H1 (cell line): ENCODE data around the gene MYO1D. TPM values are rescaled to one million over a fixed set of nuclear protein-coding genes. Genes with fewer than 3 reads are reported as not detected.
A peak's percentile ranks its signal among the peaks of the same experiment; 100 is the strongest.

Experiments used
- CTCF ChIA-PET: fragments of 300-600 bp; sonication (Branson Sonifier 250); formaldehyde crosslinking; loops from one replicate; lab custom pipeline; 2021; ENCODE audit not compliant: partially characterized antibody; lab: Charles Lee
- POLR2A ChIA-PET: fragments of 300-600 bp; sonication (Branson Sonifier 250); formaldehyde crosslinking; loops from one replicate; lab custom pipeline; 2021; ENCODE audit warnings: inconsistent platforms; ENCODE audit not compliant: partially characterized antibody; lab: Charles Lee
- DNase-seq, 2 experiments: peaks; one replicate each; pipeline versions ENCODE4 v3.0.0 to v3.0.0-alpha.2; 2010 to 2022; ENCODE audit warnings: low spot score in 2 of 2, low read depth in 1 of 2, mixed read lengths in 1 of 2
- FAIRE-seq: peaks from 2 replicates; lab custom pipeline; 2011; peaks lifted over from hg19 to GRCh38; lab: Jason Lieb, UNC
- H2AFZ ChIP-seq: 2 replicates; pipeline ENCODE4 v1.8.1; 2012; ENCODE audit warnings: low read length, inconsistent platforms
- H2AK5ac ChIP-seq: 2 replicates; pipeline ENCODE4 v1.6.1; 2013; ENCODE audit warnings: low read depth, low read length
- H2BK120ac ChIP-seq: replicated peaks from 2 replicates; pipeline ENCODE3; 2013; ENCODE audit warnings: low read depth, low read length, inconsistent platforms
- H2BK12ac ChIP-seq: 2 replicates; pipeline ENCODE4 v1.6.1; 2013; ENCODE audit warnings: low read depth, low read length
- H2BK15ac ChIP-seq: 2 replicates; pipeline ENCODE4 v1.6.1; 2013; ENCODE audit warnings: low read length
- H2BK20ac ChIP-seq: 2 replicates; pipeline ENCODE4 v1.6.1; 2013; ENCODE audit warnings: low read length
- H2BK5ac ChIP-seq: 2 replicates; pipeline ENCODE4 v1.6.1; 2013; ENCODE audit warnings: low read depth, low read length
- H3K14ac ChIP-seq: 2 replicates; pipeline ENCODE4 v1.6.1; 2013; ENCODE audit warnings: inconsistent platforms; ENCODE audit not compliant: insufficient read length
- H3K18ac ChIP-seq: 2 replicates; pipeline ENCODE4 v1.6.1; 2013; ENCODE audit warnings: low read length; ENCODE audit errors: extremely low read depth
- H3K23ac ChIP-seq: 2 replicates; pipeline ENCODE4 v1.6.1; 2013; ENCODE audit warnings: inconsistent platforms; ENCODE audit not compliant: insufficient read length
- H3K23me2 ChIP-seq: 2 replicates; pipeline ENCODE4 v1.6.1; 2013; ENCODE audit warnings: low read depth, low read length
- H3K27ac ChIP-seq: 2 replicates; pipeline ENCODE4 v1.6.1; 2011; ENCODE audit warnings: low read depth, low read length, inconsistent platforms
- H3K27me3 ChIP-seq, 4 experiments: replicated peaks in 1 of 4; 1 replicate in 1 of 4; 2 replicates in 3 of 4; pipeline versions ENCODE4 v1.6.1 to v1.8.1; 2011 to 2013; ENCODE audit warnings: low read length in 3 of 4, mild to moderate bottlenecking in 3 of 4, inconsistent platforms in 2 of 4, mixed read lengths in 2 of 4, moderate library complexity in 1 of 4; ENCODE audit not compliant: control insufficient read depth in 3 of 4, insufficient read depth in 3 of 4; ENCODE audit errors: extremely low read depth in 1 of 4
- H3K36me3 ChIP-seq, 4 experiments: 2 replicates each; pipeline versions ENCODE4 v1.6.1 to v1.8.1; 2011 to 2013; ENCODE audit warnings: mild to moderate bottlenecking in 4 of 4, low read length in 3 of 4, moderate library complexity in 2 of 4, control low read depth in 1 of 4, inconsistent platforms in 1 of 4; ENCODE audit not compliant: insufficient read depth in 4 of 4, control insufficient read depth in 2 of 4
- H3K4ac ChIP-seq: replicated peaks from 2 replicates; pipeline ENCODE3; 2013; ENCODE audit warnings: low read length, low read depth, mixed read lengths, inconsistent platforms; ENCODE audit not compliant: insufficient read length
- H3K4me1 ChIP-seq, 4 experiments: replicated peaks in 1 of 4; 1 replicate in 1 of 4; 2 replicates in 3 of 4; pipeline versions ENCODE4 v1.6.1 to v1.8.1; 2011 to 2013; ENCODE audit warnings: low read length in 3 of 4, inconsistent platforms in 2 of 4, mixed read lengths in 1 of 4; ENCODE audit not compliant: insufficient read depth in 4 of 4, control insufficient read depth in 3 of 4
- H3K4me2 ChIP-seq, 2 experiments: 2 replicates each; pipeline versions ENCODE4 v1.6.1 to v1.8.1; 2011 to 2013; ENCODE audit warnings: low read depth in 2 of 2, low read length in 2 of 2, control low read depth in 1 of 2, inconsistent platforms in 1 of 2, mild to moderate bottlenecking in 1 of 2; ENCODE audit not compliant: insufficient read depth in 1 of 2
- H3K4me3 ChIP-seq, 4 experiments: fragments of 200-600, 300-600 bp in 1 of 4; sonication (generic), shearing (Covaris generic), sonication (Bioruptor Twin) in 1 of 4; 2 replicates each; pipeline versions ENCODE4 v1.5.1 to v1.8.1; 2011 to 2016; ENCODE audit warnings: low read length in 4 of 4, low read depth in 3 of 4, control low read depth in 2 of 4, inconsistent platforms in 2 of 4, mild to moderate bottlenecking in 2 of 4, mixed read lengths in 1 of 4, moderate library complexity in 1 of 4; ENCODE audit not compliant: insufficient read depth in 2 of 4; ENCODE audit errors: extremely low read depth in 1 of 4
- H3K56ac ChIP-seq: replicated peaks from 2 replicates; pipeline ENCODE3; 2013; ENCODE audit warnings: low read depth, mild to moderate bottlenecking, mixed read lengths, low read length, inconsistent platforms; ENCODE audit not compliant: insufficient read length
- H3K79me1 ChIP-seq: 2 replicates; pipeline ENCODE4 v1.6.1; 2013; ENCODE audit warnings: low read depth, low read length, control low read depth
- H3K79me2 ChIP-seq, 2 experiments: 2 replicates each; pipeline versions ENCODE4 v1.6.1 to v1.8.1; 2012 to 2013; ENCODE audit warnings: low read length in 2 of 2, mild to moderate bottlenecking in 2 of 2, inconsistent platforms in 1 of 2; ENCODE audit not compliant: insufficient read depth in 2 of 2, control insufficient read depth in 1 of 2
- H3K9ac ChIP-seq, 4 experiments: replicated peaks in 1 of 4; 1 replicate in 1 of 4; 2 replicates in 3 of 4; pipeline versions ENCODE4 v1.6.1 to v1.8.1; 2011 to 2013; ENCODE audit warnings: low read depth in 3 of 4, low read length in 3 of 4, control low read depth in 2 of 4, mild to moderate bottlenecking in 2 of 4, moderate library complexity in 2 of 4, inconsistent platforms in 1 of 4; ENCODE audit errors: extremely low read depth in 1 of 4
- H3K9me3 ChIP-seq, 2 experiments: 2 replicates each; pipeline versions ENCODE4 v1.6.1 to v1.8.1; 2012 to 2013; ENCODE audit warnings: mild to moderate bottlenecking in 2 of 2, moderate library complexity in 2 of 2, control low read depth in 1 of 2, inconsistent platforms in 1 of 2, low read depth in 1 of 2, low read length in 1 of 2, mixed read lengths in 1 of 2; ENCODE audit not compliant: insufficient read depth in 2 of 2
- H4K20me1 ChIP-seq, 2 experiments: replicated peaks in 1 of 2; 2 replicates each; pipeline versions ENCODE3 to v1.8.1; 2011 to 2013; ENCODE audit warnings: inconsistent platforms in 2 of 2, low read length in 2 of 2, mild to moderate bottlenecking in 1 of 2; ENCODE audit not compliant: insufficient read depth in 2 of 2, control insufficient read depth in 1 of 2
- H4K5ac ChIP-seq: 2 replicates; pipeline ENCODE4 v1.6.1; 2013; ENCODE audit warnings: low read length, low read depth, mixed read lengths, inconsistent platforms; ENCODE audit not compliant: insufficient read length
- H4K8ac ChIP-seq: 2 replicates; pipeline ENCODE4 v1.8.0; 2013; ENCODE audit warnings: mild to moderate bottlenecking, moderate library complexity, low read length, inconsistent platforms; ENCODE audit not compliant: insufficient read depth; ENCODE audit errors: extremely low read depth
- H4K91ac ChIP-seq: replicated peaks from 2 replicates; pipeline ENCODE3; 2013; ENCODE audit warnings: low read length, mixed read lengths, inconsistent platforms; ENCODE audit not compliant: insufficient read length
- POU5F1 ChIP-seq: IDR thresholded peaks from 2 replicates; pipeline ENCODE4 v1.6.1; 2011; ENCODE audit warnings: low read depth, mild to moderate bottlenecking, low read length, moderate library complexity
- YY1 ChIP-seq: IDR thresholded peaks from 2 replicates; pipeline ENCODE4 v1.6.1; 2011; ENCODE audit warnings: low read depth, mild to moderate bottlenecking, low read length
- WGBS, 2 experiments: shearing (Covaris generic) in 1 of 2; methylation state at CpG; one replicate each; pipeline versions ENCODE4 v1.1.6 to v1.1.7; 2013 to 2015; ENCODE audit warnings: low lambda C conversion rate in 2 of 2, mixed read lengths in 2 of 2, inconsistent platforms in 1 of 2, low coverage in 1 of 2, missing lambda C conversion rate in 1 of 2; ENCODE audit not compliant: insufficient replicate concordance in 2 of 2, insufficient coverage in 1 of 2, insufficient read length in 1 of 2; ENCODE audit errors: extremely low coverage in 1 of 2, missing lambda C conversion rate in 1 of 2; 5-methylcytosine and 5-hydroxymethylcytosine counted together
- polyA plus RNA-seq, 7 experiments: library from polyadenylated mRNA; depleted of rRNA in 3 of 7; stranded (reverse) in 5 of 7; unstranded in 2 of 7; fragments of >200 nt in 5 of 7; fragments of 200-250 nt in 2 of 7; gene quantifications; 1 replicate in 5 of 7; 2 replicates in 1 of 7; 4 replicates in 1 of 7; pipeline versions ENCODE4 v1.2.1 to v1.2.3, GENCODE V29; 2011 to 2013; ENCODE audit warnings: missing spikeins in 2 of 7, mixed read lengths in 2 of 7
- total RNA-seq: library from RNA; stranded (reverse); fragmentation: NEBNext Ultra II Directional; extraction: Animal tissue kit (Norgen Biotek cat#: 25700); gene quantifications from 2 replicates; pipeline ENCODE4 v1.2.1, GENCODE V29; 2021

The MYO1D gene
- total and polyA plus RNA-seq, 2 of the 8 experiments (the other 6 are each of a cell fraction or from before 2014, with no cell fraction given) = 6.5 to 25.4 TPM

- Histone ChIP-seq H3K27me3 (no peaks in the 10 kb centered on the region), H2BK5ac (0 out of 2 replicates have a peak overlapping the region, but pooled peaks have one; percentile 9), H3K4me1 (peaks cover 0 to 25% (median 14%) of the 10 kb centered on the region in 4 experiments; a peak in 6 of 7 replicates), H3K79me2 (peaks cover 0 to 27% of the 10 kb centered on the region in 2 experiments; a peak in 2 of 4 replicates), H3K9ac (no peak overlapping the region), H2AFZ (no peak overlapping the region), H4K8ac (no peak overlapping the region), H2BK12ac (no peak overlapping the region), H3K18ac (no peak overlapping the region), H3K14ac (no peak overlapping the region), H3K79me1 (peaks cover 12% of the 10 kb centered on the region), H3K4ac (no peak overlapping the region), H4K20me1 (peaks cover 3 to 13% of the 10 kb centered on the region in 2 experiments), H2BK15ac (no peak overlapping the region), H3K23me2 (peaks cover 8% of the 10 kb centered on the region), H2BK120ac (no peak overlapping the region), H4K5ac (no peak overlapping the region), H2AK5ac (no peak overlapping the region), H3K23ac (no peak overlapping the region), H3K9me3 (no peaks in the 10 kb centered on the region), H3K4me3 (no peak overlapping the region), H3K36me3 (peaks cover 0 to 13% (median 4%) of the 10 kb centered on the region in 4 experiments; a peak in 3 of 8 replicates), H4K91ac (no peak overlapping the region), H3K4me2 (no peak overlapping the region), H3K56ac (no peak overlapping the region), H2BK20ac (no peak overlapping the region), H3K27ac (no peak overlapping the region)
- CTCF ChIA-PET = interaction anchor here (0.7 to 1.6 kb wide), 4 partner anchors 21 to 166 kb away, joined by 3 to 5 read pairs (median 4); no protein-coding TSS in a partner anchor
- DNase-seq = no peak
- POLR2A ChIA-PET = interaction anchor here (1.1 kb wide), 1 partner anchor 10 kb away, joined by 3 read pairs; no protein-coding TSS in a partner anchor
- 78% methylated on average over 4 of the region's 4 CpGs; no CpG with 5 or more reads in 1 of the 2 experiments for WGBS, 2 experiments
- peak; percentile 32 for FAIRE-seq
- TF ChIP-seq YY1 (0 out of 2 replicates have a peak, but pooled peaks have one; percentile 29), POU5F1 (no peak)
Observed at GRCh38 chr17:32492264-32492589, 384.7 kb downstream of the MYO1D start.
